Neural crest cell (in vitro differentiated cells): Measurements from ENCODE around the gene MMP21. TPM values are rescaled to one million over a fixed set of nuclear protein-coding genes. Genes with fewer than 3 reads are reported as not detected.

ENCODE experiments used
- DNase-seq: peaks from one replicate; pipeline ENCODE4 v3.0.0; 2021; ENCODE audit warnings: low read depth, mixed read lengths, low spot score
- H3K27ac Mint-ChIP-seq: one replicate; pipeline ENCODE4 v1.8.0; 2021; ENCODE audit warnings: mild to moderate bottlenecking, mixed read lengths; ENCODE audit not compliant: unreplicated experiment
- H3K27me3 Mint-ChIP-seq: 2 replicates; pipeline ENCODE4 v1.8.0; 2021; ENCODE audit warnings: low read depth, mild to moderate bottlenecking, mixed read lengths
- H3K36me3 Mint-ChIP-seq: 2 replicates; pipeline ENCODE4 v1.8.0; 2021; ENCODE audit warnings: low read depth, mild to moderate bottlenecking, mixed read lengths
- H3K4me1 Mint-ChIP-seq: 2 replicates; pipeline ENCODE4 v1.8.0; 2021; ENCODE audit warnings: mixed read lengths
- H3K4me3 Mint-ChIP-seq: one replicate; pipeline ENCODE4 v1.8.0; 2021; ENCODE audit warnings: mild to moderate bottlenecking, mixed read lengths
- H3K9me3 Mint-ChIP-seq: 2 replicates; pipeline ENCODE4 v1.8.0; 2021; ENCODE audit warnings: mixed read lengths
- total RNA-seq: library from RNA; stranded (reverse); gene quantifications from 2 replicates; pipeline ENCODE4 v1.2.1, GENCODE V29; 2021
- TF ChIP-seq, protein P1 (sequence below): fragments of 200-600 bp; sonication (generic); conservative IDR thresholded peaks from 2 replicates; pipeline ENCODE4 v1.5.0; 2021; ENCODE audit warnings: antibody characterized with exemption, mild to moderate bottlenecking

MMP21 gene
- total RNA-seq, 1 donor from 2014 or later = not detected

DNA sequence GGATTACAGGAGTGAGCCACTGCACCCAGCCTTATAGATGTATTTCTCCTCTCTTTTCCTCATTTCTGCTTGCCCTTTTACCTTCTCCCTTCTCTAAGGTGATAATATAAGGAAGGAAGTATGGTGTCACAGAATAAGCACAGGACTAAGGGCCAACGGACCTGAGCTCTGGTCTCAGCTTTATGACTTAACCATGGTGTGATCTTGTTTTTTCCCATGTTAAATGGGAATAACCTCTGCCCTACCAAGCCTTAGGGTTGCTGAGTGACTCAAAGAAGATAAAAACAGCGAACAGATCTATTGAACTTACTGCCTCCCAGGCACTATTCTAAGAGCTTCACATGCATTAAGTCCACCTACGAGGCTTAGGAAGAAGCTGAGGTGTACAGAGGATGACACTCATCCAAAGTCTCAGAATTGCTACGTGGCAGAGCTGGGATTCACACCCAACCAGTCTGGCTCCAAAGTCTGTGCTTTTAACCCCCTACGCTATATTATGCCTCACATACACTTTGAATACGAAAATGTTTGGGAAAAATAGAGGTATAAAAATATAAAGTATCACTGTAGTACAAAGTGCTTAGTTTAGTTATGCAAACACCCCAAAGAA, 41.8 kb upstream of the MMP21 start:
- Mint-ChIP-seq H3K36me3 (no peaks in the 10 kb centered on the region), H3K4me3 (no peak overlapping the region), H3K27me3 (no peaks in the 10 kb centered on the region), H3K9me3 (no peaks in the 10 kb centered on the region), H3K4me1 (peaks cover 6% of the 10 kb centered on the region), H3K27ac (no peak overlapping the region)
- no peak for DNase-seq
- TF ChIP-seq, protein P1, sequence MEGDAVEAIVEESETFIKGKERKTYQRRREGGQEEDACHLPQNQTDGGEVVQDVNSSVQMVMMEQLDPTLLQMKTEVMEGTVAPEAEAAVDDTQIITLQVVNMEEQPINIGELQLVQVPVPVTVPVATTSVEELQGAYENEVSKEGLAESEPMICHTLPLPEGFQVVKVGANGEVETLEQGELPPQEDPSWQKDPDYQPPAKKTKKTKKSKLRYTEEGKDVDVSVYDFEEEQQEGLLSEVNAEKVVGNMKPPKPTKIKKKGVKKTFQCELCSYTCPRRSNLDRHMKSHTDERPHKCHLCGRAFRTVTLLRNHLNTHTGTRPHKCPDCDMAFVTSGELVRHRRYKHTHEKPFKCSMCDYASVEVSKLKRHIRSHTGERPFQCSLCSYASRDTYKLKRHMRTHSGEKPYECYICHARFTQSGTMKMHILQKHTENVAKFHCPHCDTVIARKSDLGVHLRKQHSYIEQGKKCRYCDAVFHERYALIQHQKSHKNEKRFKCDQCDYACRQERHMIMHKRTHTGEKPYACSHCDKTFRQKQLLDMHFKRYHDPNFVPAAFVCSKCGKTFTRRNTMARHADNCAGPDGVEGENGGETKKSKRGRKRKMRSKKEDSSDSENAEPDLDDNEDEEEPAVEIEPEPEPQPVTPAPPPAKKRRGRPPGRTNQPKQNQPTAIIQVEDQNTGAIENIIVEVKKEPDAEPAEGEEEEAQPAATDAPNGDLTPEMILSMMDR = no peak

DNA sequence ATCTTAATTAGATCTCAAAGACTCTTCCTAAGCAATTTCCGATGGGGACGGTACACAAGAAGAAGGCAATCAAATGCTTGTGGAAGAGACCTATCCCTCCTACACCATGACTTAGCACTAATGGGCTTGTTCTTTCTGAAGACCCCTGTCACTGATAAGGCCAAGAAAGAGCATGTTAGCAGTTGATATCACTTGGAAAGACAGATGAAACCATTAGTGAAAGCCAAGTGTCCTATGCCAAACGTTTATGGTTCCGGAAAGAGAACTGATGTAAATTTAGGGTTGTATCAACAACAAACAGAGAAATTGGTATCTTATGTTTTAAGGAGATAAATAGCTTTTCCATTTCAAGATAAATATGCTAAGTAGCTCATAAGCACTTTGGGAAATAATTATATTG, 40.9 kb upstream of the MMP21 start:
- Mint-ChIP-seq H3K36me3 (no peaks in the 10 kb centered on the region), H3K4me1 (peaks cover under 1% of the 10 kb centered on the region), H3K27me3 (no peaks in the 10 kb centered on the region), H3K9me3 (no peaks in the 10 kb centered on the region), H3K27ac (no peak overlapping the region), H3K4me3 (no peak overlapping the region)
- DNase-seq = no peak
- TF ChIP-seq, protein P1 = no peak

DNA sequence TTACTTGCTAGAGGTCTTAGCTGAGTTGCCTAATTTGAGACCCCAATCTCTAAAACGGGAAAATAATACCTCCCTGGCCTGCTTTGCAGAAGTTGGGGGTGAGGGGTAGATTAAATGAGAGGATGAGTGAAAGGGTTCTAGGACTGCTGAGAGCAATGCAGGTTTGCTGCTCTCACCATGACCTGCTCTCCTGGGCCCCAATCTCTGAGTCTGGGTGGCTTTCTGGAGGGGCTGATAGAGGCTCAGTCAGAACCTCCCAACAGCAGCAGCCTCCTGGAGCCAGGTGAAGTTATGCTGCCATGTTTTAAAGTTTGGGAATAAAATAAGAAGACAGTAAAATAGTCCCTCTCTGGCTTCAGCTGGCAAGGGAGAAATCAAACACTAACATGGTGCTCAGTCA, 40.1 kb upstream of the MMP21 start:
- Mint-ChIP-seq H3K27me3 (no peaks in the 10 kb centered on the region), H3K9me3 (no peaks in the 10 kb centered on the region), H3K36me3 (peaks cover 1% of the 10 kb centered on the region), H3K4me3 (no peak overlapping the region), H3K27ac (peak overlapping the region; percentile 39), H3K4me1 (no peaks in the 10 kb centered on the region)
- DNase-seq = no peak
- TF ChIP-seq, protein P1 = no peak

DNA sequence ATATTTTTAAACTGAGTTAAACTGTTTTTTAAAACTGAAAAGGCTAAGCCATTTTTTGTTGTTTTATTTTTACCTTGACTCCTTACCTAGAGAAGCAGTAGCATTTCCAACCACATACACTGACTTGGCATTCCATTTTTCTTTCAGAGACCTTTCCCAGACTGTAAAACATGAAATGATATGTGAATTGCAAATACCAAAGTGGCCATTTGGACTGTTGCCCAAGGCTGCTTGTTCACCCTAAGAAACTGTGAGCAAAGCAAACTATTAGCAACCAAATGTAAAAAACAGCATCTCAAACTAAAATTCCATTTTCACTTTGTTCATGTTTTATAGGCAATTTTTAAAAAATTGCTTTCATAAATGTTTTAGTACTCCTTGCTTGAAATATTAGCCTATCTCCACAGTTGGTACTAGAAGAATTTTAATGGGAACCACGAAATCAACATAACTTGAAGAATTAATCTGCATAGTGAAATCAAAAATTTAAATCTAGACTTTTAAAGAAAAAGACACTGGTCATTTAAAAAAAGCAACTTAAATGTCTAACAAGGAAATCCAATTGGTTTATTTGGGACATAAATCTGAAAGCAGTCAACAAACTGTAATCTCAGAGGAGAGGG, 36.6 kb upstream of the MMP21 start:
- no peaks in the 10 kb centered on the region for H3K9me3 Mint-ChIP-seq
- no peaks in the 10 kb centered on the region for H3K27me3 Mint-ChIP-seq
- TF ChIP-seq, protein P1 = no peak
- no peaks in the 10 kb centered on the region for H3K4me1 Mint-ChIP-seq
- H3K4me3 Mint-ChIP-seq = no peak overlapping the region
- no peak overlapping the region for H3K27ac Mint-ChIP-seq
- DNase-seq = no peak
- peaks cover 2% of the 10 kb centered on the region for H3K36me3 Mint-ChIP-seq

DNA sequence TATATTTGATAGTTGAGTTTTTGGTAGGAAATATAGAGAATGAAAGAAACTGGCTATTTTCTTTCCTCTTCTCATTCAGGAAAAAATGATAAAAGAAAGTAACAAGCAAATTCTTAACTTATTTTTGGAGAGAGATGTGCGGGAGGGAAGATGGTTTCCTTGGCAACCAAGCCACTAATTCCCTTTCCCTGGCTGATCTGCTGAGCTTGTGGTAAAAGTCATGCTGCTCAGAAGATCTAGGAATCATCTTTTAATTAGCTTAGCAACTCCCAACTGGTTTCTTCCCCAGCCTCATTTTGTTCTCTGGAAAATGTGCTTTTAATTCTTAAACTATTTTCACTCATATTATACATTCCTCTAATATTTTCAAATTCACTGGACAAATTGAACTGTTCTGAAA, 35.6 kb upstream of the MMP21 start:
- no peaks in the 10 kb centered on the region for H3K27me3 Mint-ChIP-seq
- H3K27ac Mint-ChIP-seq = no peak overlapping the region
- no peak for DNase-seq
- no peaks in the 10 kb centered on the region for H3K9me3 Mint-ChIP-seq
- TF ChIP-seq, protein P1 = no peak
- H3K4me3 Mint-ChIP-seq = no peak overlapping the region
- H3K4me1 Mint-ChIP-seq = peaks cover 3% of the 10 kb centered on the region
- peaks cover 2% of the 10 kb centered on the region for H3K36me3 Mint-ChIP-seq
